Trophoblast cell (in vitro differentiated cells and primary cell): ENCODE data around the gene THOC2.
"Not testable (repeated sequence)": the region's sequence is repeated elsewhere in the genome, so short reads cannot be mapped to it uniquely, and the experiment has no call there.

Experiments used
- DNase-seq, 2 donors: peaks; one replicate each; pipeline ENCODE4 v3.0.0-alpha.2; 2016
- H2AFZ ChIP-seq: 2 replicates; pipeline ENCODE4 v1.6.1; 2013; ENCODE audit warnings: low read length, moderate library complexity, mild to moderate bottlenecking; ENCODE audit not compliant: insufficient read depth, poor library complexity
- H2AK5ac ChIP-seq: 2 replicates; pipeline ENCODE4 v1.6.1; 2013; ENCODE audit warnings: mild to moderate bottlenecking, low read length
- H2BK120ac ChIP-seq: 2 replicates; pipeline ENCODE4 v1.6.1; 2013; ENCODE audit warnings: low read length, mild to moderate bottlenecking, moderate library complexity; ENCODE audit not compliant: insufficient read depth, poor library complexity
- H2BK12ac ChIP-seq: 2 replicates; pipeline ENCODE4 v1.6.1; 2013; ENCODE audit warnings: mild to moderate bottlenecking, low read length, moderate library complexity
- H2BK5ac ChIP-seq: 2 replicates; pipeline ENCODE4 v1.6.1; 2013; ENCODE audit warnings: low read length, low read depth, moderate library complexity, mild to moderate bottlenecking; ENCODE audit not compliant: poor library complexity
- H3K14ac ChIP-seq: 2 replicates; pipeline ENCODE4 v1.6.1; 2013; ENCODE audit warnings: mild to moderate bottlenecking, low read length
- H3K18ac ChIP-seq: 2 replicates; pipeline ENCODE4 v1.6.1; 2013; ENCODE audit warnings: mild to moderate bottlenecking, low read length
- H3K23ac ChIP-seq: 2 replicates; pipeline ENCODE4 v1.6.1; 2013; ENCODE audit warnings: low read length
- H3K27ac ChIP-seq: 2 replicates; pipeline ENCODE4 v1.5.1; 2013; ENCODE audit warnings: low read depth, mild to moderate bottlenecking, inconsistent platforms, low read length, moderate library complexity
- H3K27me3 ChIP-seq: 2 replicates; pipeline ENCODE4 v1.6.1; 2013; ENCODE audit warnings: inconsistent platforms, mild to moderate bottlenecking, low read length, moderate library complexity; ENCODE audit not compliant: insufficient read depth
- H3K36me3 ChIP-seq, 2 experiments: 1 replicate in 1 of 2; 2 replicates in 1 of 2; pipeline ENCODE4 v1.6.1; 2013; ENCODE audit warnings: low read length in 2 of 2, mild to moderate bottlenecking in 2 of 2, moderate library complexity in 1 of 2; ENCODE audit not compliant: insufficient read depth in 2 of 2, control insufficient read depth in 1 of 2
- H3K4ac ChIP-seq: 2 replicates; pipeline ENCODE4 v1.6.1; 2013; ENCODE audit warnings: low read depth, mild to moderate bottlenecking, low read length, moderate library complexity
- H3K4me1 ChIP-seq, 2 experiments: 1 replicate in 1 of 2; 2 replicates in 1 of 2; pipeline ENCODE4 v1.6.1; 2013; ENCODE audit warnings: low read length in 2 of 2, mild to moderate bottlenecking in 2 of 2, moderate library complexity in 1 of 2; ENCODE audit not compliant: insufficient read depth in 2 of 2, control insufficient read depth in 1 of 2
- H3K4me2 ChIP-seq: 2 replicates; pipeline ENCODE4 v1.6.1; 2013; ENCODE audit warnings: inconsistent platforms, mild to moderate bottlenecking, low read length, moderate library complexity
- H3K4me3 ChIP-seq: 2 replicates; pipeline ENCODE4 v1.5.1; 2013; ENCODE audit warnings: mild to moderate bottlenecking, low read depth, low read length, inconsistent platforms
- H3K79me1 ChIP-seq: one replicate; pipeline ENCODE4 v1.6.1; 2013; ENCODE audit warnings: low read length
- H3K79me2 ChIP-seq: 2 replicates; pipeline ENCODE4 v1.6.1; 2013; ENCODE audit warnings: low read length, mild to moderate bottlenecking; ENCODE audit not compliant: control insufficient read depth, insufficient read depth, poor library complexity
- H3K9ac ChIP-seq: 2 replicates; pipeline ENCODE4 v1.6.1; 2013; ENCODE audit warnings: mild to moderate bottlenecking, low read length
- H3K9me3 ChIP-seq: 2 replicates; pipeline ENCODE4 v1.6.1; 2013; ENCODE audit warnings: low read depth, mild to moderate bottlenecking, control low read depth, inconsistent platforms, low read length; ENCODE audit not compliant: insufficient read depth
- H4K12ac ChIP-seq: 2 replicates; pipeline ENCODE4 v1.6.1; 2013; ENCODE audit warnings: low read depth, mild to moderate bottlenecking, low read length, moderate library complexity
- H4K8ac ChIP-seq: 2 replicates; pipeline ENCODE4 v1.6.1; 2013; ENCODE audit warnings: low read depth, mild to moderate bottlenecking, low read length, moderate library complexity
- H4K91ac ChIP-seq: one replicate; pipeline ENCODE4 v1.6.1; 2013; ENCODE audit warnings: low read depth, mild to moderate bottlenecking, low read length, moderate library complexity
- WGBS: extraction: QIAGEN DNeasy Blood & Tissue Kit; methylation state at CpG from one replicate; pipeline ENCODE4 v1.1.7; 2013; ENCODE audit warnings: missing lambda C conversion rate; ENCODE audit not compliant: insufficient read length, insufficient coverage; ENCODE audit errors: extremely low coverage; 5-methylcytosine and 5-hydroxymethylcytosine counted together

Gene THOC2

DNA sequence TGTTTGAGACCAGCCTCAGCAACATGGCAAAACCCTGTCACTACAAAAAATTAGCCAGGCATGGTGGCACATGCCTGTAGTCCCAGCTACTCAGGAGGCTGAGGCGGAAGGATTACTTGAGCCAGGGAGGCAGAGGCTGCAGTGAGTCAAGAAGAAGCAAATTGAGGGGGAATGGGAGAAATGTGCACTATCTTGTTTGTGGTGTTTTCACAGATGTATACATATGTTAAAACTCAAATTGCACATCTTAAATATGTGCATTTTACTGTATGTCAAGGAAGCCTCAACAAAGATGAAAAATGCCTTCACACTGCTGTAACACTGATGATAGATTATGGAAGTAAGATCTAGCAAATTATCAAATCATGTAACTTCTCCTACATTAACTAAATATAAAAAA lies 44.3 kb downstream of the THOC2 start:
- Histone ChIP-seq H3K27ac (no peak overlapping the region), H3K14ac (no peak overlapping the region), H3K4ac (no peak overlapping the region), H2AFZ (no peak overlapping the region), H3K9ac (no peak overlapping the region), H2BK12ac (no peak overlapping the region), H3K4me2 (no peak overlapping the region), H3K23ac (no peak overlapping the region), H4K12ac (no peak overlapping the region), H3K36me3 (peaks cover 0 to 4% of the 10 kb centered on the region in 2 experiments), H2BK120ac (no peak overlapping the region), H3K18ac (no peak overlapping the region), H3K9me3 (no peaks in the 10 kb centered on the region), H3K4me1 (no peaks in the 10 kb centered on the region), H4K91ac (no peak overlapping the region), H2BK5ac (no peak overlapping the region), H2AK5ac (no peak overlapping the region), H3K27me3 (no peaks in the 10 kb centered on the region), H3K4me3 (no peak overlapping the region), H3K79me1 (no peaks in the 10 kb centered on the region), H4K8ac (no peak overlapping the region), H3K79me2 (no peaks in the 10 kb centered on the region)
- no CpG with 5 or more reads among the region's 1 CpG for WGBS
- peak; percentile 2 to 61 for DNase-seq

DNA sequence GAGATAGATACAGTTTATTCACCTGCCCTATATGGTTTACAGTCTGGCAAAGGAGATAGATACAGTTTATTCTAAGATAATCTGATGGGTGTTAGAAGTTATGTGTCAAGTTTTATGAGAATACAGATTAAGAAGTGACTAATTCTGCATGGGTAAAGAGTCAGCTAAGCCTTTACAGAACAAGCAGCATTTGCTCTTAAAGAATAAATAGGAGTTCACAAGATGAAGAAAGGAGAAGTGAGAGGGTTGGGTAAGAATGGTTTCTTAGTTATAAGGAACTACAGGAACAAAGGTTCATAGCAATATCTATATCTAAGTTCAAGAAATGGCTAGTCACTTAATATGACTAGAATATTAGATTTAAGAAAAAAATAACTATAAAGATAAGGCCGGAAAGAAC lies 47.6 kb downstream of the THOC2 start:
- H2AFZ ChIP-seq, result no peak overlapping the region
- H3K27me3 ChIP-seq, result no peaks in the 10 kb centered on the region
- no peak overlapping the region for H2AK5ac ChIP-seq
- no peak overlapping the region for H2BK12ac ChIP-seq
- no peak overlapping the region for H3K4me3 ChIP-seq
- H4K12ac ChIP-seq, result no peak overlapping the region
- no peaks in the 10 kb centered on the region for H3K4me1 ChIP-seq
- H3K27ac ChIP-seq, result no peak overlapping the region
- H4K8ac ChIP-seq, result no peak overlapping the region
- H3K79me2 ChIP-seq, result no peaks in the 10 kb centered on the region
- H3K36me3 ChIP-seq, result peaks cover 0 to 1% of the 10 kb centered on the region in 2 experiments
- no peak overlapping the region for H3K9ac ChIP-seq
- H2BK5ac ChIP-seq, result no peak overlapping the region
- H3K4me2 ChIP-seq, result no peak overlapping the region
- no peak overlapping the region for H3K23ac ChIP-seq
- no peak overlapping the region for H4K91ac ChIP-seq
- no peaks in the 10 kb centered on the region for H3K79me1 ChIP-seq
- H3K14ac ChIP-seq, result no peak overlapping the region
- no peak overlapping the region for H2BK120ac ChIP-seq
- WGBS, result no CpG with 5 or more reads among the region's 1 CpG
- no peak overlapping the region for H3K4ac ChIP-seq
- H3K9me3 ChIP-seq, result no peaks in the 10 kb centered on the region
- H3K18ac ChIP-seq, result no peak overlapping the region
- no peak for DNase-seq

DNA sequence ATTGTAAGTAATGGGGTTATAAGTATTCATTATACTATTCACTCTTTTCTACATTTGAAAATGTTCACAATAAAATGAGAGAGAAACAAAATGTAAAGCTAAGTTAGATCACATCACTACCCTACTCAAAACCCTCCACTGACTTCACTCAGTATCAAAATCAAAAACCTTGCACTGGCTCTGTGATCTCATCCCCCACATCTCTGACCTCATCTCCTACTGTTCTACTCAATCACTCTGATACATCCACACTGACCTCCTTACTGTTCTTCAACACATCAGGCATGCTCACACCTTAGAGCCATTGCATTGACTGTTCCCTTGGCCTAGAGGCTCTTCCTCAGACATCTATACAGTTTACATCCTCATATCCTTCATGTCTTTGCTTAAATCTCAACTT lies 50.7 kb downstream of the THOC2 start:
- Histone ChIP-seq H3K27ac (no peak overlapping the region), H2BK12ac (no peak overlapping the region), H3K79me2 (no peaks in the 10 kb centered on the region), H3K9ac (no peak overlapping the region), H2BK5ac (no peak overlapping the region), H3K14ac (no peak overlapping the region), H2AK5ac (no peak overlapping the region), H3K23ac (no peak overlapping the region), H3K4me1 (no peaks in the 10 kb centered on the region), H3K27me3 (no peaks in the 10 kb centered on the region), H4K12ac (no peak overlapping the region), H4K8ac (no peak overlapping the region), H3K36me3 (peaks cover 2 to 3% of the 10 kb centered on the region in 2 experiments), H3K18ac (no peak overlapping the region), H3K9me3 (no peaks in the 10 kb centered on the region), H3K79me1 (no peaks in the 10 kb centered on the region), H2BK120ac (no peak overlapping the region), H3K4me2 (no peak overlapping the region), H3K4me3 (no peak overlapping the region), H3K4ac (no peak overlapping the region), H4K91ac (no peak overlapping the region), H2AFZ (no peak overlapping the region)
- no peak for DNase-seq

DNA sequence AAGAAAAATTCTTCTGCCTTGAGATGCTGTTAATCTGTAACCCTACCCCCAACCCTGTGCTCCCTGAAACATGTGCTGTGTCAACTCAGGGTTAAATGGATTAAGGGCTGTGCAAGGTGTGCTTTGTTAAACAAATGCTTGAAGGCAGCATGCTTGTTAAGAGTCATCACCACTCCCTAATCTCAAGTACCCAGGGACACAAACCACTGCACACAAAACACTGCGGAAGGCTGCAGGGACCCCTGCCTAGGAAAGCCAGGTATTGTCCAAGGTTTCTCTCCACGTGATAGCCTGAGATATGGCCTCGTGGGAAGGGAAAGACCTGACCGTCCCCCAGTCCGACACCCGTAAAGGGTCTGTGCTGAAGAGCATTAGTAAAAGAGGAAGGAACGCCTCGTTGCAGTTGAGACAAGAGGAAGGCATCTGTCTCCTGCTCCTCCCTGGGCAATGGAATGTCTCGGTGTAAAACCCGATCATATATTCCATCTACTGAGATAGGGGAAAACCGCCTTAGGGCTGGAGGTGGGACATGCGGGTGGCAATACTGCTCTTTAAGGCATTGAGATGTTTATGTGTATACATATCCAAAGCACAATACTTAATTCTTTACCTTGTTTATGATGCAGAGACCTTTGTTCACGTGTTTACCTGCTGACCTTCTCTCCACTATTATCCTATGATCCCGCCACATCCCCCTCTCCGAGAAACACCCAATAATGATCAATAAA lies 53.0 kb downstream of the THOC2 start:
- H2BK12ac ChIP-seq, H2BK120ac ChIP-seq, H3K79me1 ChIP-seq, H2BK5ac ChIP-seq, H3K4me3 ChIP-seq, H3K9me3 ChIP-seq, H4K8ac ChIP-seq, H3K79me2 ChIP-seq, H3K14ac ChIP-seq, H3K23ac ChIP-seq, H4K91ac ChIP-seq, H2AFZ ChIP-seq, H3K4ac ChIP-seq, H3K9ac ChIP-seq, H3K36me3 ChIP-seq, H2AK5ac ChIP-seq, H3K18ac ChIP-seq, H3K27ac ChIP-seq, H3K4me2 ChIP-seq, H3K27me3 ChIP-seq, H4K12ac ChIP-seq, H3K4me1 ChIP-seq: not testable (repeated sequence)
- DNase-seq, result peak; percentile 54 to 74
- WGBS, result no CpG with 5 or more reads among the region's 15 CpGs
